ENCODE measurements around the gene HIPK2.

GRCh38 chr7:139722604-139723003 lies 55.2 kb downstream of the HIPK2 start:
- TF ChIP-seq POLR2A (IDR thresholded peaks at IDR 0.05) (no peak), CTCF (IDR thresholded peaks at IDR 0.05) (no peak)

Data from body of pancreas (tissue), 4 donors.